ENCODE results near the gene PGAM2. TPM values are rescaled to one million over a fixed set of nuclear protein-coding genes. Genes with fewer than 3 reads are reported as not detected.

Gene PGAM2
- total and polyA plus RNA-seq, 2 of the 13 experiments (the other 11 are each of a cell fraction or from before 2014, with no cell fraction given): 0.22 TPM; not detected in 1

GRCh38 chr7:44093102-44093641 lies 27.8 kb upstream of the PGAM2 start (continued):
- TF ChIP-seq GABPB1 (CRISPR knock-in tag; IDR thresholded peaks at IDR 0.05) (0 out of 2 replicates have a peak, but pooled peaks have one; percentile 16), SALL1 (CRISPR knock-in tag; IDR thresholded peaks at IDR 0.05) (0 out of 2 replicates have a peak, but pooled peaks have one; percentile 17), ZNF720 (CRISPR knock-in tag; IDR thresholded peaks at IDR 0.05) (no peak), PATZ1 (CRISPR knock-in tag; IDR thresholded peaks at IDR 0.05) (peak; percentile 15; the same call in 1 of the 2 replicates)

DNA sequence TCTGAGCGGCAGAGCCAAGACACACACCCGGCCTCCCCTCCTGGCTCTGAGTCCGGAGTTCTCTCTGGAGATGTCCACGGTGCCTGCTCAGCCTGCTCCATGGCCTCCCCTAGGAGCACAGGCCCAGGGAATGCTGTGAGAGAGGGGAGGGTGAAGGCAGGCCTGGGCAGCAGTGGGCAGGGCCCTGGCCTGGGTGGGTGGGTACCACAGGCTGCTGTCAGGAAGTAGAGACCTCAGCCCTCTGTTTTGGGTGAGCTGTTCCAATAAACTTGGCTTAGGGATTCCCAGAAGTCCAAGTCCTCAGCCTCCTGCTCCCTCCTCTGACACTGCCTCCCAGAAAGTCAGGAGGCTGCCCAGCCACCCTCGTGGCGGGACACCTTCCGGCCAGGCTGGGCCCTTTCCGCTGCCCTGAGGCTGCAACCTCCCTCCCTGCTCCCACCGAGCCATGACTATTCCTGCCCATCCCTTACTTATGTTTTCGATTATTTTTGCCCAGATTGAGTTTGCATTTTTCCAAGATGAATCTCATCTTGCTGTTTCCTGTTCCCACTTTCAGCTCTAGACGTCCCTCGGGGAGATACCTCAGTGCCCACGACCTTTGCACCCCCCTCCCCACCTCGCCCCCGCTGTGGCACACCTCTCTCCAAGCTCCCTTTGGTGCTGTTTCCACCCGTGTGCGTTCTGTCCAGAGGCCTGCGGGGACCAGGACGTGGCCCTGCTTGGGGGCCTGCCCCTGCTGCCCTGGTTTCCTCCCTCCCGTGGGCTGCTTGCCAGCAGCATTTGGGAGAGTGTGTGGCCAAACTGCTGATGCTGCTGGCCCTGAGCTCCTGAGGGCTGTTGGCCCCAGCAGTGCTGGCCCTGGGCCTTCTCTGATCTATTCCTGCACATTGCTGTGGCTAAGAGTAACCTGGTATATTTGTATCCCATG lies 22.8 kb upstream of the PGAM2 start:
- Histone ChIP-seq H3K27ac (ENCODE audit: extremely low read length, insufficient read depth, low read length) (no peak overlapping the region), H3K9ac (ENCODE audit: insufficient read depth, low read depth, low read length) (peak overlapping the region; percentile 47; the same call in 1 of the 2 replicates), H3K4me2 (ENCODE audit: low read depth, low read length) (peak overlapping the region; percentile 81), H4K20me1 (ENCODE audit: insufficient read depth, low read length) (no peaks in the 10 kb centered on the region), H3K4me3 (replicated peaks in 1 of 3; ENCODE audit: insufficient read depth in 1 of 3, low read depth in 2 of 3, low read length in 3 of 3) (peak overlapping the region; percentile 36 to 68 (median 42)), H3K9me3 (ENCODE audit: low read length) (no peaks in the 10 kb centered on the region), H2AFZ (ENCODE audit: low read length) (peak overlapping the region; percentile 82), H3K79me2 (ENCODE audit: insufficient read depth, low read length) (no peaks in the 10 kb centered on the region), H3K4me1 (ENCODE audit: insufficient read depth, low read length) (peaks cover 40% of the 10 kb centered on the region), H3K36me3 (replicated peaks in 1 of 2; ENCODE audit: control insufficient read depth in 1 of 2, insufficient read depth in 2 of 2, low read length in 2 of 2) (no peaks in the 10 kb centered on the region), H3K27me3 (ENCODE audit: control insufficient read depth in 1 of 2, insufficient read depth in 2 of 2, low read length in 2 of 2) (peaks cover 0 to 14% of the 10 kb centered on the region in 2 experiments; a peak in 2 of 5 replicates)
- ATAC-seq (peak; percentile 82), FAIRE-seq (no peak), DNase-seq (ENCODE audit: low spot score) (no peak)
- intact Hi-C loops (cut with micrococcal nuclease; ENCODE audit: unreplicated experiment): loop anchor here (1.0 kb wide), 1 partner anchor 16 kb away; no protein-coding TSS in a partner anchor
- in situ Hi-C loops (cut with HindIII; ENCODE audit: extremely low pct_ligation_motif_present, low pct_unique_long_range_greater_than_20kb): no loop called here
- WGBS (ENCODE audit: low lambda C conversion rate): 1% methylated on average over 17 of the region's 20 CpGs
- POLR2A ChIA-PET: interaction anchor here (1.0 to 2.1 kb wide), 3 partner anchors 11 to 27 kb away, joined by 3 to 7 read pairs (median 4); no protein-coding TSS in a partner anchor
- CTCF ChIA-PET (ENCODE audit: low intra/inter-chr PET ratio, low total read pairs): no interaction called here
- no TSS peak for BruUV-seq (replicated peaks)
- TF ChIP-seq ZFP90 (CRISPR knock-in tag; IDR thresholded peaks at IDR 0.05; ENCODE audit: borderline replicate concordance) (peak; percentile 68; the same call in 1 of the 2 replicates), RELA (CRISPR knock-in tag; IDR thresholded peaks at IDR 0.05) (0 out of 2 replicates have a peak, but pooled peaks have one; percentile 43), MYC (CRISPR knock-in tag; IDR thresholded peaks at IDR 0.05; ENCODE audit: borderline replicate concordance) (peak; percentile 64; the same call in 1 of the 2 replicates), ZNF776 (CRISPR knock-in tag; IDR thresholded peaks at IDR 0.05) (peak; percentile 25; the same call in 1 of the 2 replicates), GABPB1 (CRISPR knock-in tag; IDR thresholded peaks at IDR 0.05) (peak; percentile 61; the same call in 1 of the 2 replicates), RORA (CRISPR knock-in tag; IDR thresholded peaks at IDR 0.05) (no peak), ZSCAN22 (CRISPR knock-in tag; IDR thresholded peaks at IDR 0.05) (no peak), ZGPAT (CRISPR knock-in tag; IDR thresholded peaks at IDR 0.05) (peak; percentile 32; the same call in 1 of the 2 replicates), ZNF224 (CRISPR knock-in tag; IDR thresholded peaks at IDR 0.05) (no peak), PRMT3 (CRISPR knock-in tag; IDR thresholded peaks at IDR 0.05; ENCODE audit: borderline replicate concordance, low read depth) (no peak), SPEN (CRISPR knock-in tag; IDR thresholded peaks at IDR 0.05; ENCODE audit: low read depth) (peak; percentile 31), RARA (CRISPR knock-in tag; IDR thresholded peaks at IDR 0.05) (0 out of 2 replicates have a peak, but pooled peaks have one; percentile 15)
- TF ChIP-seq, protein P1, sequence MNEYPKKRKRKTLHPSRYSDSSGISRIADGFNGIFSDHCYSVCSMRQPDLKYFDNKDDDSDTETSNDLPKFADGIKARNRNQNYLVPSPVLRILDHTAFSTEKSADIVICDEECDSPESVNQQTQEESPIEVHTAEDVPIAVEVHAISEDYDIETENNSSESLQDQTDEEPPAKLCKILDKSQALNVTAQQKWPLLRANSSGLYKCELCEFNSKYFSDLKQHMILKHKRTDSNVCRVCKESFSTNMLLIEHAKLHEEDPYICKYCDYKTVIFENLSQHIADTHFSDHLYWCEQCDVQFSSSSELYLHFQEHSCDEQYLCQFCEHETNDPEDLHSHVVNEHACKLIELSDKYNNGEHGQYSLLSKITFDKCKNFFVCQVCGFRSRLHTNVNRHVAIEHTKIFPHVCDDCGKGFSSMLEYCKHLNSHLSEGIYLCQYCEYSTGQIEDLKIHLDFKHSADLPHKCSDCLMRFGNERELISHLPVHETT (CRISPR knock-in tag; conservative IDR thresholded peaks at IDR 0.05): no peak

All from HepG2 (cell line).